WTC11 (cell line): ENCODE results near the gene DUSP6. TPM values are rescaled to one million over a fixed set of nuclear protein-coding genes. Genes with fewer than 3 reads are reported as not detected.

ENCODE experiments used
- ATAC-seq: fragments of 200-7000 bp; cut with Tn5 transposase; 2 replicates; pipeline ENCODE4 v1.10.0; 2021; ENCODE audit warnings: mild to moderate bottlenecking, moderate library complexity
- CTCF ChIA-PET: fragments of 300-600 bp; sonication (Branson Sonifier 250); formaldehyde crosslinking; loops from one replicate; lab custom pipeline; 2021; ENCODE audit warnings: antibody characterized with exemption; lab: Charles Lee
- POLR2A ChIA-PET: fragments of 350-600 bp; sonication (Branson Sonifier 250); formaldehyde crosslinking; loops from one replicate; lab custom pipeline; 2021; ENCODE audit warnings: antibody characterized with exemption; lab: Charles Lee
- DNase-seq: peaks from one replicate; pipeline ENCODE4 v3.0.0; 2021; ENCODE audit warnings: low spot score
- H3K27ac Mint-ChIP-seq: 2 replicates; pipeline ENCODE4 v1.8.0; 2021; ENCODE audit warnings: mixed read lengths
- H3K27me3 Mint-ChIP-seq: 2 replicates; pipeline ENCODE4 v1.8.0; 2021; ENCODE audit warnings: low read depth, mild to moderate bottlenecking, moderate library complexity, mixed read lengths
- H3K36me3 Mint-ChIP-seq: 2 replicates; pipeline ENCODE4 v1.8.0; 2021; ENCODE audit warnings: mixed read lengths
- H3K4me1 Mint-ChIP-seq: 2 replicates; pipeline ENCODE4 v1.8.0; 2022; ENCODE audit warnings: mixed read lengths
- H3K4me3 Mint-ChIP-seq: 2 replicates; pipeline ENCODE4 v1.8.0; 2021; ENCODE audit warnings: mild to moderate bottlenecking, moderate library complexity, mixed read lengths
- H3K9me3 Mint-ChIP-seq: 2 replicates; pipeline ENCODE4 v1.8.0; 2021; ENCODE audit warnings: mixed read lengths
- CDX4 ChIP-seq: fragments of 250-450 bp; sonication (Bioruptor Pico); IDR thresholded peaks from 2 replicates; pipeline ENCODE4 v1.9.0; 2021; ENCODE audit warnings: moderate library complexity, mild to moderate bottlenecking, inconsistent platforms, borderline replicate concordance
- CREM ChIP-seq: sonication (generic); formaldehyde crosslinking; IDR thresholded peaks from 2 replicates; pipeline ENCODE4 v1.8.1; 2022; ENCODE audit warnings: mild to moderate bottlenecking, missing genetic modification reagents, moderate library complexity
- EMX1 ChIP-seq: fragments of 250-450 bp; sonication (Bioruptor Pico); IDR thresholded peaks from 2 replicates; pipeline ENCODE4 v1.8.0; 2021; ENCODE audit warnings: mild to moderate bottlenecking
- ERG ChIP-seq: fragments of 250-450 bp; sonication (Bioruptor Pico); IDR thresholded peaks from 2 replicates; pipeline ENCODE4 v1.8.0; 2021; ENCODE audit warnings: mild to moderate bottlenecking
- GTF2I ChIP-seq: fragments of 250-450 bp; sonication (Bioruptor Pico); conservative IDR thresholded peaks from 2 replicates; pipeline ENCODE4 v1.4.0; 2021; ENCODE audit warnings: mild to moderate bottlenecking
- NR2C2 ChIP-seq: sonication (generic); formaldehyde crosslinking; IDR thresholded peaks from 2 replicates; pipeline ENCODE4 v1.8.0; 2022; ENCODE audit warnings: mild to moderate bottlenecking, missing genetic modification reagents
- NR3C1 ChIP-seq: sonication (generic); formaldehyde crosslinking; conservative IDR thresholded peaks from 2 replicates; pipeline ENCODE4 v1.8.1; 2023; ENCODE audit warnings: low read depth, mild to moderate bottlenecking, missing genetic modification reagents
- RELA ChIP-seq: sonication (generic); formaldehyde crosslinking; IDR thresholded peaks from 2 replicates; pipeline ENCODE4 v1.8.1; 2022; ENCODE audit warnings: missing genetic modification reagents, mild to moderate bottlenecking, borderline replicate concordance
- SP1 ChIP-seq: sonication (generic); formaldehyde crosslinking; conservative IDR thresholded peaks from 2 replicates; pipeline ENCODE4 v1.8.1; 2022; ENCODE audit warnings: missing genetic modification reagents
- ZNF263 ChIP-seq: sonication (generic); formaldehyde crosslinking; IDR thresholded peaks from 2 replicates; pipeline ENCODE4 v1.8.1; 2022; ENCODE audit warnings: low read depth, mild to moderate bottlenecking, moderate library complexity, missing genetic modification reagents
- total RNA-seq: library from RNA; stranded (reverse); gene quantifications from 3 replicates; pipeline ENCODE4 v1.2.3, GENCODE V29; 2021

The DUSP6 gene
- total RNA-seq, 1 experiment from 2014 or later = 245 TPM

GRCh38 chr12:89299931-89300330, 52.4 kb downstream of the DUSP6 start (continued):
- TF ChIP-seq NR2C2 (no peak), SP1 (CRISPR knock-in tag) (no peak)

- ChIA-PET CTCF (no interaction called here), POLR2A (no interaction called here)
- Mint-ChIP-seq H3K9me3 (no peaks in the 10 kb centered on the region), H3K4me1 (no peaks in the 10 kb centered on the region), H3K27me3 (no peaks in the 10 kb centered on the region), H3K36me3 (no peaks in the 10 kb centered on the region), H3K27ac (no peak overlapping the region), H3K4me3 (no peak overlapping the region)
- TF ChIP-seq EMX1 (CRISPR knock-in tag) (no peak), RELA (CRISPR knock-in tag) (no peak), CDX4 (CRISPR knock-in tag) (no peak), NR3C1 (CRISPR knock-in tag) (no peak), GTF2I (CRISPR knock-in tag) (no peak), ZNF263 (no peak), CREM (CRISPR knock-in tag) (no peak), ERG (CRISPR knock-in tag) (no peak)
- DNase-seq (no peak), ATAC-seq (no peak)
Measured at GRCh38 chr12:89299417-89299816, 52.9 kb downstream of the DUSP6 start.

Other genes with a start within 250 kb of the DUSP6 start
- 2.9 to 3.9 TPM (median 3.2 TPM) in 3 replicates for gene GALNT4, start 172.3 kb upstream of the DUSP6 start, total RNA-seq
- 17.8 to 22.2 TPM (median 21.3 TPM) in 3 replicates for gene POC1B, start 173.5 kb upstream of the DUSP6 start, total RNA-seq